Activated CD4-positive, CD25-positive, alpha-beta regulatory T cell (primary cell): Measurements from ENCODE around the gene RAP1GAP2.

Source experiments
- DNase-seq, 4 experiments: peaks; one replicate each; lab custom pipeline; 2025; lab: John Stamatoyannopoulos, UW

Gene RAP1GAP2

GRCh38 chr17:2853283-2854142 lies 57.3 kb downstream of the RAP1GAP2 start:
- no peak for DNase-seq

- DNase-seq: no peak
These were observed 58.2 kb downstream of the RAP1GAP2 start for GRCh38 chr17:2854143-2855055.

- no peak for DNase-seq
These were observed 58.9 kb downstream of the RAP1GAP2 start for GRCh38 chr17:2855063-2855600.

GRCh38 chr17:2856727-2857126 lies 60.5 kb downstream of the RAP1GAP2 start:
- no peak for DNase-seq

- DNase-seq: no peak
These were observed 63.8 kb downstream of the RAP1GAP2 start for GRCh38 chr17:2860045-2860444.

GRCh38 chr17:2860883-2861282 lies 64.6 kb downstream of the RAP1GAP2 start:
- DNase-seq: no peak

GRCh38 chr17:2862197-2862596 lies 66.0 kb downstream of the RAP1GAP2 start:
- DNase-seq: no peak

- DNase-seq: no peak
These were observed 67.0 kb downstream of the RAP1GAP2 start for GRCh38 chr17:2863204-2863603.

GRCh38 chr17:2865228-2865627 lies 69.0 kb downstream of the RAP1GAP2 start:
- no peak for DNase-seq

- DNase-seq: no peak
These were observed 71.5 kb downstream of the RAP1GAP2 start for GRCh38 chr17:2867441-2868424.

GRCh38 chr17:2869604-2870003 lies 73.4 kb downstream of the RAP1GAP2 start:
- no peak for DNase-seq

- DNase-seq: no peak
These were observed 75.0 kb downstream of the RAP1GAP2 start for GRCh38 chr17:2871205-2871604.

- no peak for DNase-seq
These were observed 75.5 kb downstream of the RAP1GAP2 start for GRCh38 chr17:2871720-2872119.

- no peak for DNase-seq
These were observed 76.0 kb downstream of the RAP1GAP2 start for GRCh38 chr17:2872282-2872681.

GRCh38 chr17:2874189-2874686 lies 78.0 kb downstream of the RAP1GAP2 start:
- DNase-seq: no peak

- DNase-seq: no peak
These were observed 79.4 kb downstream of the RAP1GAP2 start for GRCh38 chr17:2875608-2876007.

GRCh38 chr17:2876467-2876866 lies 80.2 kb downstream of the RAP1GAP2 start:
- no peak for DNase-seq

GRCh38 chr17:2878751-2879254 lies 82.6 kb downstream of the RAP1GAP2 start:
- DNase-seq: no peak

GRCh38 chr17:2880050-2880449 lies 83.8 kb downstream of the RAP1GAP2 start:
- no peak for DNase-seq

GRCh38 chr17:2881295-2881694 lies 85.1 kb downstream of the RAP1GAP2 start:
- no peak for DNase-seq
